Measurements from ENCODE around the gene CCR1. TPM values are rescaled to one million over a fixed set of nuclear protein-coding genes. Genes with fewer than 3 reads are reported as not detected.
"Not testable (repeated sequence)": the region's sequence is repeated elsewhere in the genome, so short reads cannot be mapped to it uniquely, and the experiment has no call there.

CCR1 gene
- total RNA-seq, 5 donors from 2014 or later (not counting 1 experiment from before 2014, with no cell fraction given), result 0.12 to 0.98 (median 0.43) TPM

- Histone ChIP-seq H3K4me1 (ENCODE audit: control insufficient read depth in 1 of 2, extremely low read depth in 1 of 2, insufficient read depth in 2 of 2, low read length in 2 of 2) (peaks cover 12 to 24% of the 10 kb centered on the region in 2 experiments), H3K4me3 (ENCODE audit: control insufficient read depth in 1 of 2, extremely low read depth in 1 of 2, low read length in 1 of 2) (no peak overlapping the region), H3K36me3 (ENCODE audit: control insufficient read depth in 2 of 2, extremely low read depth in 1 of 2, insufficient read depth in 1 of 2, low read length in 1 of 2) (no peaks in the 10 kb centered on the region), H3K27me3 (replicated peaks in 1 of 2; ENCODE audit: control insufficient read depth in 2 of 2, extremely low read depth in 1 of 2, insufficient read depth in 2 of 2, low read length in 1 of 2) (no peaks in the 10 kb centered on the region), H3K27ac (ENCODE audit: low read length) (no peak overlapping the region), H3K9me3 (no peaks in the 10 kb centered on the region)
- no peaks in the 10 kb centered on the region for H3K36me3 Mint-ChIP-seq
- H3K27me3 Mint-ChIP-seq, result no peaks in the 10 kb centered on the region
- ChIA-PET CTCF (no interaction called here), POLR2A (interaction anchor here (0.6 to 0.7 kb wide), 2 partner anchors 20 to 140 kb away, joined by 3 to 4 read pairs; no protein-coding TSS in a partner anchor)
- ATAC-seq (replicated peaks in 1 of 4), result no peak
- H3K9me3 Mint-ChIP-seq, result peaks cover 0 to 7% (median 2%) of the 10 kb centered on the region in 3 donors
- no peak overlapping the region for H3K27ac Mint-ChIP-seq
- DNase-seq, result no peak
- H3K4me3 Mint-ChIP-seq, result no peak overlapping the region
- WGBS (ENCODE audit: insufficient coverage), result no CpG with 5 or more reads among the region's 1 CpG
- peaks cover 0 to 2% (median 0%) of the 10 kb centered on the region in 3 donors for H3K4me1 Mint-ChIP-seq
These were observed 6.7 kb upstream of the CCR1 start for GRCh38 chr3:46214751-46215352.

- Mint-ChIP-seq H3K27ac (no peak overlapping the region), H3K4me3 (no peak overlapping the region), H3K27me3 (no peaks in the 10 kb centered on the region), H3K4me1 (peaks cover 11 to 16% (median 14%) of the 10 kb centered on the region in 3 donors), H3K9me3 (no peaks in the 10 kb centered on the region), H3K36me3 (no peaks in the 10 kb centered on the region)
- Histone ChIP-seq H3K4me3 (ENCODE audit: control insufficient read depth in 1 of 2, extremely low read depth in 1 of 2, low read length in 1 of 2) (no peak overlapping the region), H3K9me3 (no peaks in the 10 kb centered on the region), H3K27ac (ENCODE audit: low read length) (peak overlapping the region; percentile 43), H3K4me1 (ENCODE audit: control insufficient read depth in 1 of 2, extremely low read depth in 1 of 2, insufficient read depth in 2 of 2, low read length in 2 of 2) (peaks cover 12 to 32% of the 10 kb centered on the region in 2 experiments), H3K27me3 (replicated peaks in 1 of 2; ENCODE audit: control insufficient read depth in 2 of 2, extremely low read depth in 1 of 2, insufficient read depth in 2 of 2, low read length in 1 of 2) (no peaks in the 10 kb centered on the region), H3K36me3 (ENCODE audit: control insufficient read depth in 2 of 2, extremely low read depth in 1 of 2, insufficient read depth in 1 of 2, low read length in 1 of 2) (no peaks in the 10 kb centered on the region)
- POLR2A ChIA-PET, result no interaction called here
- CTCF ChIA-PET, result interaction anchor here in 1 of 2 donors (0.6 to 1.7 kb wide), 7 partner anchors 13 to 770 kb away, joined by 3 to 12 read pairs (median 3); partner anchors contain the start of gene CCR5
- peak; percentile 76 to 92 (median 82) for ATAC-seq (replicated peaks in 1 of 4)
- 0% methylated on average over 1 of the region's 4 CpGs for WGBS (ENCODE audit: insufficient coverage)
- DNase-seq, result peak in 2 of 35 experiments; percentile 4 to 62
These were observed 5.1 kb upstream of the CCR1 start for GRCh38 chr3:46213201-46213600.

GRCh38 chr3:46212101-46212500 lies 4.0 kb upstream of the CCR1 start:
- H3K4me3 ChIP-seq (ENCODE audit: control insufficient read depth in 1 of 2, extremely low read depth in 1 of 2, low read length in 1 of 2), result no peak overlapping the region
- peaks cover 15 to 43% of the 10 kb centered on the region in 2 experiments for H3K4me1 ChIP-seq (ENCODE audit: control insufficient read depth in 1 of 2, extremely low read depth in 1 of 2, insufficient read depth in 2 of 2, low read length in 2 of 2)
- WGBS (ENCODE audit: insufficient coverage), result 96% methylated on average over 4 of the region's 6 CpGs
- ATAC-seq (replicated peaks in 1 of 4) (no peak), DNase-seq (no peak)
- POLR2A ChIA-PET, result no interaction called here
- no peaks in the 10 kb centered on the region for H3K27me3 ChIP-seq (replicated peaks in 1 of 2; ENCODE audit: control insufficient read depth in 2 of 2, extremely low read depth in 1 of 2, insufficient read depth in 2 of 2, low read length in 1 of 2)
- Mint-ChIP-seq H3K36me3 (no peaks in the 10 kb centered on the region), H3K4me1 (peaks cover 17 to 26% (median 25%) of the 10 kb centered on the region in 3 donors), H3K27me3 (no peaks in the 10 kb centered on the region), H3K4me3 (no peak overlapping the region), H3K9me3 (no peaks in the 10 kb centered on the region), H3K27ac (no peak overlapping the region)
- CTCF ChIA-PET, result no interaction called here
- H3K9me3 ChIP-seq, result no peaks in the 10 kb centered on the region
- no peak overlapping the region for H3K27ac ChIP-seq (ENCODE audit: low read length)
- H3K36me3 ChIP-seq (ENCODE audit: control insufficient read depth in 2 of 2, extremely low read depth in 1 of 2, insufficient read depth in 1 of 2, low read length in 1 of 2), result no peaks in the 10 kb centered on the region

GRCh38 chr3:46209746-46210470 lies 1.8 kb upstream of the CCR1 start:
- H3K27me3 Mint-ChIP-seq, result no peaks in the 10 kb centered on the region
- Histone ChIP-seq H3K36me3 (ENCODE audit: control insufficient read depth in 2 of 2, extremely low read depth in 1 of 2, insufficient read depth in 1 of 2, low read length in 1 of 2) (no peaks in the 10 kb centered on the region), H3K4me1 (ENCODE audit: control insufficient read depth in 1 of 2, extremely low read depth in 1 of 2, insufficient read depth in 2 of 2, low read length in 2 of 2) (peaks cover 15 to 57% of the 10 kb centered on the region in 2 experiments), H3K9me3 (no peaks in the 10 kb centered on the region), H3K27ac (ENCODE audit: low read length) (no peak overlapping the region), H3K27me3 (replicated peaks in 1 of 2; ENCODE audit: control insufficient read depth in 2 of 2, extremely low read depth in 1 of 2, insufficient read depth in 2 of 2, low read length in 1 of 2) (no peaks in the 10 kb centered on the region), H3K4me3 (ENCODE audit: control insufficient read depth in 1 of 2, extremely low read depth in 1 of 2, low read length in 1 of 2) (no peak overlapping the region)
- DNase-seq (no peak), ATAC-seq (replicated peaks in 1 of 4) (no peak)
- WGBS (ENCODE audit: insufficient coverage), result 70% methylated on average over 2 of the region's 3 CpGs
- H3K27ac Mint-ChIP-seq, result peak overlapping the region in 1 of 2 donors; percentile 35
- POLR2A ChIA-PET, result no interaction called here
- no peak overlapping the region for H3K4me3 Mint-ChIP-seq
- no peaks in the 10 kb centered on the region for H3K36me3 Mint-ChIP-seq
- H3K4me1 Mint-ChIP-seq, result peaks cover 17 to 34% (median 27%) of the 10 kb centered on the region in 3 donors
- H3K9me3 Mint-ChIP-seq, result no peaks in the 10 kb centered on the region
- CTCF ChIA-PET, result no interaction called here

DNA sequence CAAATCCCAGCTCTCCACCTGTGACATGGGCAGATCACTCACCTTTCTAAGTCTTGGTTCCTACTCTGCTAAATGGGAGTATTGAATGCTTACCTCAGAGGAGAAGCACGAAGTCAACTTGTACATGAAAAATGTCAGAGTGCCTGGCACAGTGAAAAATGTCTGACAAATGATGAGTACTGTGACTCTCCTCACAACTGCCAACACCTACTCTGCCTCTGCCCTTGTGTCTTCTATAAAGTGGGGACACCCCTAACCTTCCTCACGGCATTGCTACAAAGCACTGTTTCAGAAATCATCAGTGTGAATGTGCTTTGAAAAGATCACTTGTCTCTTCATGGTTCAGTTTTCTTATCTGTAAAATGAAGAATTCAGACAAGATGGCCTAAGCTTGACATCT lies 940 bp upstream of the CCR1 start:
- peak overlapping the region; percentile 22 to 78 for H3K27ac Mint-ChIP-seq
- CTCF ChIA-PET, result interaction anchor here in 1 of 2 donors (1.0 to 1.9 kb wide), 8 partner anchors 12 to 169 kb away, joined by 3 to 6 read pairs (median 4); partner anchors contain the start of gene CCR5
- peaks cover 17 to 35% (median 25%) of the 10 kb centered on the region in 3 donors for H3K4me1 Mint-ChIP-seq
- POLR2A ChIA-PET, result no interaction called here
- H3K9me3 ChIP-seq, result no peaks in the 10 kb centered on the region
- no peak overlapping the region for H3K4me3 ChIP-seq (ENCODE audit: control insufficient read depth in 1 of 2, extremely low read depth in 1 of 2, low read length in 1 of 2)
- no peaks in the 10 kb centered on the region for H3K36me3 ChIP-seq (ENCODE audit: control insufficient read depth in 2 of 2, extremely low read depth in 1 of 2, insufficient read depth in 1 of 2, low read length in 1 of 2)
- H3K9me3 Mint-ChIP-seq, result no peaks in the 10 kb centered on the region
- DNase-seq, result no peak
- WGBS (ENCODE audit: insufficient coverage), result 100% methylated on average over 1 of the region's 2 CpGs
- H3K27me3 ChIP-seq (replicated peaks in 1 of 2; ENCODE audit: control insufficient read depth in 2 of 2, extremely low read depth in 1 of 2, insufficient read depth in 2 of 2, low read length in 1 of 2), result no peaks in the 10 kb centered on the region
- peak overlapping the region; percentile 30 for H3K27ac ChIP-seq (ENCODE audit: low read length)
- H3K36me3 Mint-ChIP-seq, result no peaks in the 10 kb centered on the region
- H3K4me1 ChIP-seq (ENCODE audit: control insufficient read depth in 1 of 2, extremely low read depth in 1 of 2, insufficient read depth in 2 of 2, low read length in 2 of 2), result peaks cover 15 to 51% of the 10 kb centered on the region in 2 experiments
- H3K27me3 Mint-ChIP-seq, result no peaks in the 10 kb centered on the region
- ATAC-seq (replicated peaks in 1 of 4), result no peak
- H3K4me3 Mint-ChIP-seq, result no peak overlapping the region

GRCh38 chr3:46207514-46207913 lies 599 bp downstream of the CCR1 start:
- ATAC-seq (replicated peaks in 1 of 4); H3K27me3 ChIP-seq (replicated peaks in 1 of 2; ENCODE audit: control insufficient read depth in 2 of 2, extremely low read depth in 1 of 2, insufficient read depth in 2 of 2, low read length in 1 of 2); H3K36me3 ChIP-seq (ENCODE audit: control insufficient read depth in 2 of 2, extremely low read depth in 1 of 2, insufficient read depth in 1 of 2, low read length in 1 of 2); H3K4me3 Mint-ChIP-seq; H3K9me3 Mint-ChIP-seq; H3K36me3 Mint-ChIP-seq; H3K9me3 ChIP-seq; H3K27me3 Mint-ChIP-seq; DNase-seq: not testable (repeated sequence)
- Histone ChIP-seq H3K4me1 (ENCODE audit: control insufficient read depth in 1 of 2, extremely low read depth in 1 of 2, insufficient read depth in 2 of 2, low read length in 2 of 2) (peaks cover 3 to 38% of the 10 kb centered on the region in 2 experiments), H3K27ac (ENCODE audit: low read length) (peak overlapping the region; percentile 40), H3K4me3 (ENCODE audit: control insufficient read depth in 1 of 2, extremely low read depth in 1 of 2, low read length in 1 of 2) (peak overlapping the region in 1 of 2 donors; percentile 14)
- POLR2A ChIA-PET, result interaction anchor here in 1 of 2 donors (0.7 kb wide), 1 partner anchor 705 kb away, joined by 3 read pairs; no protein-coding TSS in a partner anchor
- CTCF ChIA-PET, result interaction anchor here (0.5 to 1.9 kb wide), 10 partner anchors 9 to 1116 kb away, joined by 3 to 6 read pairs (median 4); no protein-coding TSS in a partner anchor
- peaks cover 17 to 35% (median 25%) of the 10 kb centered on the region in 3 donors for H3K4me1 Mint-ChIP-seq
- H3K27ac Mint-ChIP-seq, result peak overlapping the region; percentile 74 to 78
- WGBS (ENCODE audit: insufficient coverage), result 83% methylated on average over 1 of the region's 6 CpGs
